HepG2 (cell line): Measurements from ENCODE around the gene PRKN. TPM values are rescaled to one million over a fixed set of nuclear protein-coding genes. Genes with fewer than 3 reads are reported as not detected.

Experiments used
- ATAC-seq: fragments of 200-7000 bp; cut with Tn5 transposase; 3 replicates; pipeline ENCODE4 v1.9.1; 2020; ENCODE audit warnings: mild to moderate bottlenecking, moderate library complexity
- BruUV-seq: library from RNA; stranded (reverse); fragments of 400-500 nt; replicated peaks from 2 replicates; lab custom pipeline; 2021; lab: Mats Ljungman, UMichigan
- CTCF ChIA-PET: fragments of 300-600 bp; formaldehyde crosslinking; extraction: SDS; loops from one replicate; lab custom pipeline; 2021; ENCODE audit warnings: low total read pairs, inconsistent platforms, low intra/inter-chr PET ratio; lab: Yijun Ruan, JAX
- POLR2A ChIA-PET: fragments of 350-600 bp; sonication (Branson Sonifier 250); formaldehyde crosslinking; loops from one replicate; lab custom pipeline; 2020; ENCODE audit warnings: antibody characterized with exemption, inconsistent platforms; lab: Yijun Ruan, JAX
- DNase-seq: peaks from one replicate; pipeline ENCODE4 v3.0.0-alpha.2; 2015; ENCODE audit warnings: low spot score
- FAIRE-seq: peaks from 3 replicates; lab custom pipeline; 2011; peaks lifted over from hg19 to GRCh38; lab: Jason Lieb, UNC
- H2AFZ ChIP-seq: one replicate; pipeline ENCODE4 v1.6.1; 2011; ENCODE audit warnings: low read length, inconsistent platforms
- H3K27ac ChIP-seq: fragments of 300-600 bp; 3 replicates; pipeline ENCODE4 v1.8.0; 2011; ENCODE audit warnings: mixed run types, mild to moderate bottlenecking, mixed read lengths, low read length, inconsistent platforms; ENCODE audit not compliant: insufficient read depth; ENCODE audit errors: extremely low read length
- H3K27me3 ChIP-seq, 2 experiments: fragments of 200-600 bp in 1 of 2; 2 replicates in 1 of 2; 3 replicates in 1 of 2; pipeline versions ENCODE4 v1.6.0 to v1.8.0; 2011; ENCODE audit warnings: low read length in 2 of 2, mild to moderate bottlenecking in 2 of 2, moderate library complexity in 2 of 2, inconsistent platforms in 1 of 2; ENCODE audit not compliant: insufficient read depth in 2 of 2, control insufficient read depth in 1 of 2
- H3K36me3 ChIP-seq, 2 experiments: fragments of 200-600 bp in 1 of 2; replicated peaks in 1 of 2; 2 replicates in 1 of 2; 3 replicates in 1 of 2; pipeline versions ENCODE4 v1.5.1 to v1.8.0; 2011; ENCODE audit warnings: low read length in 2 of 2, inconsistent platforms in 1 of 2; ENCODE audit not compliant: insufficient read depth in 2 of 2, control insufficient read depth in 1 of 2
- H3K4me1 ChIP-seq: 2 replicates; pipeline ENCODE4 v1.5.1; 2012; ENCODE audit warnings: low read length, inconsistent platforms; ENCODE audit not compliant: insufficient read depth
- H3K4me2 ChIP-seq: 2 replicates; pipeline ENCODE4 v1.6.0; 2011; ENCODE audit warnings: low read depth, low read length, inconsistent platforms
- H3K4me3 ChIP-seq, 3 experiments: fragments of 200-600 bp in 1 of 3; sonication (generic), shearing (Covaris generic) in 1 of 3; replicated peaks in 1 of 3; 2 replicates each; pipeline ENCODE4 v1.5.1; 2011 to 2016; ENCODE audit warnings: low read length in 3 of 3, inconsistent platforms in 2 of 3, low read depth in 2 of 3, mild to moderate bottlenecking in 2 of 3, control low read depth in 1 of 3, mixed read lengths in 1 of 3; ENCODE audit not compliant: insufficient read depth in 1 of 3
- H3K79me2 ChIP-seq: one replicate; pipeline ENCODE4 v1.6.1; 2011; ENCODE audit warnings: low read length, inconsistent platforms; ENCODE audit not compliant: insufficient read depth
- H3K9ac ChIP-seq: 2 replicates; pipeline ENCODE4 v1.6.0; 2011; ENCODE audit warnings: mild to moderate bottlenecking, low read depth, low read length, inconsistent platforms; ENCODE audit not compliant: insufficient read depth
- H3K9me3 ChIP-seq: 2 replicates; pipeline ENCODE4 v1.5.1; 2012; ENCODE audit warnings: mild to moderate bottlenecking, low read length
- H4K20me1 ChIP-seq: 2 replicates; pipeline ENCODE4 v1.6.0; 2011; ENCODE audit warnings: inconsistent platforms, mild to moderate bottlenecking, low read length, moderate library complexity; ENCODE audit not compliant: insufficient read depth
- ARNTL ChIP-seq: sonication (generic); formaldehyde crosslinking; IDR thresholded peaks from 2 replicates; pipeline ENCODE4 v1.4.0; 2020; ENCODE audit warnings: mild to moderate bottlenecking, missing genetic modification reagents
- KAT8 ChIP-seq: IDR thresholded peaks from 2 replicates; pipeline ENCODE4 v1.6.1; 2016; ENCODE audit warnings: missing genetic modification reagents, missing compliant biosample characterization
- NR2F1 ChIP-seq, 2 experiments: fragments of 450-650 bp in 1 of 2; formaldehyde crosslinking in 1 of 2; IDR thresholded peaks; 2 replicates each; pipeline versions ENCODE4 v1.5.0 to v1.6.1; 2016 to 2020; ENCODE audit warnings: mild to moderate bottlenecking in 1 of 2, missing compliant biosample characterization in 1 of 2, missing genetic modification reagents in 1 of 2, moderate library complexity in 1 of 2
- RELA ChIP-seq: sonication (generic); formaldehyde crosslinking; IDR thresholded peaks from 2 replicates; pipeline ENCODE4 v1.4.0; 2020; ENCODE audit warnings: missing genetic modification reagents
- SRSF1 ChIP-seq: fragments of 200-400 bp; formaldehyde crosslinking; optimal IDR thresholded peaks from 2 replicates; pipeline ENCODE3; 2017; ENCODE audit warnings: mild to moderate bottlenecking, low read depth, low read length, moderate library complexity
- SRSF4 ChIP-seq: fragments of 200-400 bp; formaldehyde crosslinking; IDR thresholded peaks from one replicate; pipeline ENCODE4 v1.6.1; 2018; ENCODE audit warnings: mild to moderate bottlenecking, low read depth, low read length, moderate library complexity; ENCODE audit not compliant: poor library complexity, severe bottlenecking
- ZMYM4 ChIP-seq: sonication (generic); formaldehyde crosslinking; IDR thresholded peaks from 2 replicates; pipeline ENCODE4 v1.8.1; 2023; ENCODE audit warnings: mild to moderate bottlenecking, missing genetic modification reagents
- ZNF180 ChIP-seq: sonication (generic); formaldehyde crosslinking; IDR thresholded peaks from 2 replicates; pipeline ENCODE4 v1.4.0; 2020; ENCODE audit warnings: low read depth, missing genetic modification reagents, borderline replicate concordance
- ZNF253 ChIP-seq: sonication (generic); formaldehyde crosslinking; IDR thresholded peaks from 2 replicates; pipeline ENCODE4 v1.8.0; 2022; ENCODE audit warnings: mild to moderate bottlenecking, missing genetic modification reagents, borderline replicate concordance
- ZNF326 ChIP-seq: sonication (generic); formaldehyde crosslinking; IDR thresholded peaks from 2 replicates; pipeline ENCODE4 v1.4.0; 2020; ENCODE audit warnings: missing genetic modification reagents, borderline replicate concordance
- ZNF382 ChIP-seq: sonication (generic); formaldehyde crosslinking; IDR thresholded peaks from 2 replicates; pipeline ENCODE4 v1.5.0; 2020; ENCODE audit warnings: missing genetic modification reagents, mild to moderate bottlenecking, borderline replicate concordance
- ZNF446 ChIP-seq: sonication (generic); formaldehyde crosslinking; IDR thresholded peaks from 2 replicates; pipeline ENCODE4 v1.5.0; 2020; ENCODE audit warnings: mild to moderate bottlenecking, missing genetic modification reagents
- ZNF703 ChIP-seq: sonication (generic); formaldehyde crosslinking; IDR thresholded peaks from 2 replicates; pipeline ENCODE4 v1.5.1; 2020; ENCODE audit warnings: missing genetic modification reagents, mild to moderate bottlenecking, moderate library complexity, borderline replicate concordance
- ZNF784 ChIP-seq: sonication (generic); formaldehyde crosslinking; IDR thresholded peaks from 2 replicates; pipeline ENCODE4 v1.5.1; 2020; ENCODE audit warnings: missing genetic modification reagents, mild to moderate bottlenecking, borderline replicate concordance
- WGBS: methylation state at CpG from one replicate; pipeline ENCODE4 v1.1.6; 2017; ENCODE audit warnings: low lambda C conversion rate; 5-methylcytosine and 5-hydroxymethylcytosine counted together
- in situ Hi-C: cut with HindIII; loops from 2 replicates; pipeline ENCODE4 v1.10.0; 2017; ENCODE audit warnings: low pct_unique_long_range_greater_than_20kb; ENCODE audit not compliant: extremely low pct_ligation_motif_present
- intact Hi-C: fragments of 100-400 bp; cut with micrococcal nuclease; formaldehyde crosslinking; loops from one replicate; pipeline ENCODE4 v1.10.0; 2022; ENCODE audit not compliant: unreplicated experiment
- polyA plus RNA-seq, 8 experiments: library from polyadenylated mRNA; depleted of rRNA in 3 of 8; stranded (reverse) in 7 of 8; unstranded in 1 of 8; fragments of >200 nt; fragmentation: Illumina TruSeq in 4 of 8; extraction: Trizol in 4 of 8; gene quantifications; 2 replicates each; pipeline versions ENCODE4 v1.2.1 to v1.2.3, GENCODE V29; 2011 to 2016; ENCODE audit warnings: low read depth in 4 of 8, missing spikeins in 1 of 8, mixed read lengths in 1 of 8; ENCODE audit not compliant: insufficient read depth in 1 of 8
- total RNA-seq, 5 experiments: library from RNA; depleted of rRNA; stranded (reverse); fragments of >200 nt; fragmentation: Illumina TruSeq; extraction: Trizol; gene quantifications; 2 replicates each; pipeline ENCODE4 v1.2.3, GENCODE V29; 2016; ENCODE audit warnings: low read depth in 1 of 5

The PRKN gene
- total and polyA plus RNA-seq, 2 of the 13 experiments (the other 11 are each of a cell fraction or from before 2014, with no cell fraction given), result 0.31 to 0.44 TPM

GRCh38 chr6:161941565-161941964, 786.0 kb downstream of the PRKN start:
- Histone ChIP-seq H2AFZ (no peak overlapping the region), H3K79me2 (no peaks in the 10 kb centered on the region)
- no peak for TF ChIP-seq ZNF326 (CRISPR knock-in tag)
- TF ChIP-seq ZNF446 (CRISPR knock-in tag), result no peak
- no peak for TF ChIP-seq RELA (CRISPR knock-in tag)
- TF ChIP-seq ZMYM4 (CRISPR knock-in tag), result no peak
- TF ChIP-seq ARNTL (CRISPR knock-in tag), result no peak
- no peak for TF ChIP-seq ZNF180 (CRISPR knock-in tag)
- TF ChIP-seq ZNF253 (CRISPR knock-in tag), result no peak
- no peak for TF ChIP-seq SRSF4
- no peak for TF ChIP-seq ZNF703 (CRISPR knock-in tag)
- TF ChIP-seq, all 625 proteins: peak for 0
- ChIA-PET POLR2A (no interaction called here), CTCF (no interaction called here)
- Histone ChIP-seq H3K4me2 (no peak overlapping the region), H3K4me1 (no peaks in the 10 kb centered on the region), H3K9me3 (no peaks in the 10 kb centered on the region), H3K27me3 (no peaks in the 10 kb centered on the region), H3K9ac (no peak overlapping the region), H3K36me3 (no peaks in the 10 kb centered on the region), H3K27ac (no peak overlapping the region), H4K20me1 (no peaks in the 10 kb centered on the region), H3K4me3 (no peak overlapping the region)
- BruUV-seq, result no TSS peak
- FAIRE-seq (no peak), ATAC-seq (no peak), DNase-seq (no peak)
- intact Hi-C loops, result no loop called here
- in situ Hi-C loops, result no loop called here
- WGBS, result 49% methylated on average over 3 of the region's 3 CpGs

GRCh38 chr6:161940519-161940918, 787.0 kb downstream of the PRKN start:
- WGBS, result 21% methylated on average over 2 of the region's 2 CpGs
- H3K27me3 ChIP-seq, result no peaks in the 10 kb centered on the region
- no peak for FAIRE-seq
- no peak for ATAC-seq
- in situ Hi-C loops, result no loop called here
- H3K4me2 ChIP-seq, result no peak overlapping the region
- TF ChIP-seq NR2F1 (CRISPR knock-in tag; IDR thresholded peaks at IDR 0.05) (no peak), SRSF1 (no peak), KAT8 (no peak), ZNF382 (no peak), ZNF784 (CRISPR knock-in tag) (no peak)
- no peaks in the 10 kb centered on the region for H3K36me3 ChIP-seq
- H4K20me1 ChIP-seq, result no peaks in the 10 kb centered on the region
- H2AFZ ChIP-seq, result no peak overlapping the region
- no peak for DNase-seq
- no peak overlapping the region for H3K27ac ChIP-seq
- intact Hi-C loops, result no loop called here
- ChIA-PET CTCF (no interaction called here), POLR2A (no interaction called here)
- H3K79me2 ChIP-seq, result no peaks in the 10 kb centered on the region
- H3K9ac ChIP-seq, result no peak overlapping the region
- H3K4me1 ChIP-seq, result no peaks in the 10 kb centered on the region
- BruUV-seq, result no TSS peak
- no peaks in the 10 kb centered on the region for H3K9me3 ChIP-seq
- no peak overlapping the region for H3K4me3 ChIP-seq
